ENCODE measurements around the gene GRIN2B. TPM values are rescaled to one million over a fixed set of nuclear protein-coding genes. Genes with fewer than 3 reads are reported as not detected.

Gene GRIN2B
- total RNA-seq, 1 experiment from 2014 or later, result 1.6 TPM

- TF ChIP-seq ZNF232 (CRISPR knock-in tag; IDR thresholded peaks at IDR 0.05) (no peak), PRRX2 (CRISPR knock-in tag; IDR thresholded peaks at IDR 0.05) (no peak), ZNF423 (CRISPR knock-in tag; IDR thresholded peaks at IDR 0.05) (no peak), SP1 (CRISPR knock-in tag; conservative IDR thresholded peaks at IDR 0.05) (no peak), ZNF317 (CRISPR knock-in tag; IDR thresholded peaks at IDR 0.05; ENCODE audit: borderline replicate concordance, low read depth) (no peak), ZSCAN18 (CRISPR knock-in tag; IDR thresholded peaks at IDR 0.05) (no peak), GRHL2 (CRISPR knock-in tag; IDR thresholded peaks at IDR 0.05; ENCODE audit: insufficient replicate concordance, severe bottlenecking) (no peak), FOXP1 (CRISPR knock-in tag; IDR thresholded peaks at IDR 0.05; ENCODE audit: borderline replicate concordance) (no peak), TCF7 (CRISPR knock-in tag; IDR thresholded peaks at IDR 0.05; ENCODE audit: low read depth) (no peak), MXD4 (CRISPR knock-in tag; IDR thresholded peaks at IDR 0.05; ENCODE audit: borderline replicate concordance) (no peak), ESRRA (CRISPR knock-in tag; IDR thresholded peaks at IDR 0.05; ENCODE audit: borderline replicate concordance) (no peak), NR3C1 (CRISPR knock-in tag; conservative IDR thresholded peaks at IDR 0.05; ENCODE audit: low read depth) (no peak), SMAD4 (CRISPR knock-in tag; IDR thresholded peaks at IDR 0.05) (no peak), CREB1 (CRISPR knock-in tag; IDR thresholded peaks at IDR 0.05) (no peak)
- TF ChIP-seq, protein P1, sequence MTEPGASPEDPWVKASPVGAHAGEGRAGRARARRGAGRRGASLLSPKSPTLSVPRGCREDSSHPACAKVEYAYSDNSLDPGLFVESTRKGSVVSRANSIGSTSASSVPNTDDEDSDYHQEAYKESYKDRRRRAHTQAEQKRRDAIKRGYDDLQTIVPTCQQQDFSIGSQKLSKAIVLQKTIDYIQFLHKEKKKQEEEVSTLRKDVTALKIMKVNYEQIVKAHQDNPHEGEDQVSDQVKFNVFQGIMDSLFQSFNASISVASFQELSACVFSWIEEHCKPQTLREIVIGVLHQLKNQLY (CRISPR knock-in tag; IDR thresholded peaks at IDR 0.05), result no peak
- TF ChIP-seq, protein P2, sequence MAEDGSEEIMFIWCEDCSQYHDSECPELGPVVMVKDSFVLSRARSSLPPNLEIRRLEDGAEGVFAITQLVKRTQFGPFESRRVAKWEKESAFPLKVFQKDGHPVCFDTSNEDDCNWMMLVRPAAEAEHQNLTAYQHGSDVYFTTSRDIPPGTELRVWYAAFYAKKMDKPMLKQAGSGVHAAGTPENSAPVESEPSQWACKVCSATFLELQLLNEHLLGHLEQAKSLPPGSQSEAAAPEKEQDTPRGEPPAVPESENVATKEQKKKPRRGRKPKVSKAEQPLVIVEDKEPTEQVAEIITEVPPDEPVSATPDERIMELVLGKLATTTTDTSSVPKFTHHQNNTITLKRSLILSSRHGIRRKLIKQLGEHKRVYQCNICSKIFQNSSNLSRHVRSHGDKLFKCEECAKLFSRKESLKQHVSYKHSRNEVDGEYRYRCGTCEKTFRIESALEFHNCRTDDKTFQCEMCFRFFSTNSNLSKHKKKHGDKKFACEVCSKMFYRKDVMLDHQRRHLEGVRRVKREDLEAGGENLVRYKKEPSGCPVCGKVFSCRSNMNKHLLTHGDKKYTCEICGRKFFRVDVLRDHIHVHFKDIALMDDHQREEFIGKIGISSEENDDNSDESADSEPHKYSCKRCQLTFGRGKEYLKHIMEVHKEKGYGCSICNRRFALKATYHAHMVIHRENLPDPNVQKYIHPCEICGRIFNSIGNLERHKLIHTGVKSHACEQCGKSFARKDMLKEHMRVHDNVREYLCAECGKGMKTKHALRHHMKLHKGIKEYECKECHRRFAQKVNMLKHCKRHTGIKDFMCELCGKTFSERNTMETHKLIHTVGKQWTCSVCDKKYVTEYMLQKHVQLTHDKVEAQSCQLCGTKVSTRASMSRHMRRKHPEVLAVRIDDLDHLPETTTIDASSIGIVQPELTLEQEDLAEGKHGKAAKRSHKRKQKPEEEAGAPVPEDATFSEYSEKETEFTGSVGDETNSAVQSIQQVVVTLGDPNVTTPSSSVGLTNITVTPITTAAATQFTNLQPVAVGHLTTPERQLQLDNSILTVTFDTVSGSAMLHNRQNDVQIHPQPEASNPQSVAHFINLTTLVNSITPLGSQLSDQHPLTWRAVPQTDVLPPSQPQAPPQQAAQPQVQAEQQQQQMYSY (CRISPR knock-in tag; IDR thresholded peaks at IDR 0.05), result no peak
- ChIA-PET CTCF (interaction anchor here (1.3 kb wide), 1 partner anchor 43 kb away, joined by 4 read pairs; no protein-coding TSS in a partner anchor), POLR2A (no interaction called here)
These were observed 43.2 kb upstream of the GRIN2B start for GRCh38 chr12:14024591-14024990.

GRCh38 chr12:14018080-14018479, 36.7 kb upstream of the GRIN2B start:
- ChIA-PET POLR2A (no interaction called here), CTCF (no interaction called here)
- no peaks in the 10 kb centered on the region for H3K36me3 Mint-ChIP-seq
- peaks cover 5% of the 10 kb centered on the region; the same call in 1 of the 2 replicates for H3K27me3 Mint-ChIP-seq (ENCODE audit: low read depth)
- H3K4me3 Mint-ChIP-seq, result no peak overlapping the region
- no peak overlapping the region for H3K27ac Mint-ChIP-seq
- DNase-seq (ENCODE audit: low spot score) (no peak), ATAC-seq (no peak)
- no peaks in the 10 kb centered on the region for H3K4me1 Mint-ChIP-seq
- H3K9me3 Mint-ChIP-seq, result no peaks in the 10 kb centered on the region; the same call in 1 of the 2 replicates
- TF ChIP-seq NR3C1 (CRISPR knock-in tag; conservative IDR thresholded peaks at IDR 0.05; ENCODE audit: low read depth), result no peak
- TF ChIP-seq, protein P3, sequence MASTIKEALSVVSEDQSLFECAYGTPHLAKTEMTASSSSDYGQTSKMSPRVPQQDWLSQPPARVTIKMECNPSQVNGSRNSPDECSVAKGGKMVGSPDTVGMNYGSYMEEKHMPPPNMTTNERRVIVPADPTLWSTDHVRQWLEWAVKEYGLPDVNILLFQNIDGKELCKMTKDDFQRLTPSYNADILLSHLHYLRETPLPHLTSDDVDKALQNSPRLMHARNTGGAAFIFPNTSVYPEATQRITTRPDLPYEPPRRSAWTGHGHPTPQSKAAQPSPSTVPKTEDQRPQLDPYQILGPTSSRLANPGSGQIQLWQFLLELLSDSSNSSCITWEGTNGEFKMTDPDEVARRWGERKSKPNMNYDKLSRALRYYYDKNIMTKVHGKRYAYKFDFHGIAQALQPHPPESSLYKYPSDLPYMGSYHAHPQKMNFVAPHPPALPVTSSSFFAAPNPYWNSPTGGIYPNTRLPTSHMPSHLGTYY (CRISPR knock-in tag; IDR thresholded peaks at IDR 0.05), result no peak
- TF ChIP-seq E2F1 (CRISPR knock-in tag; IDR thresholded peaks at IDR 0.05), result no peak
- no peak for TF ChIP-seq PRRX2 (CRISPR knock-in tag; IDR thresholded peaks at IDR 0.05)
- no peak for TF ChIP-seq NR1H2 (CRISPR knock-in tag; IDR thresholded peaks at IDR 0.05)
- TF ChIP-seq, protein P4, sequence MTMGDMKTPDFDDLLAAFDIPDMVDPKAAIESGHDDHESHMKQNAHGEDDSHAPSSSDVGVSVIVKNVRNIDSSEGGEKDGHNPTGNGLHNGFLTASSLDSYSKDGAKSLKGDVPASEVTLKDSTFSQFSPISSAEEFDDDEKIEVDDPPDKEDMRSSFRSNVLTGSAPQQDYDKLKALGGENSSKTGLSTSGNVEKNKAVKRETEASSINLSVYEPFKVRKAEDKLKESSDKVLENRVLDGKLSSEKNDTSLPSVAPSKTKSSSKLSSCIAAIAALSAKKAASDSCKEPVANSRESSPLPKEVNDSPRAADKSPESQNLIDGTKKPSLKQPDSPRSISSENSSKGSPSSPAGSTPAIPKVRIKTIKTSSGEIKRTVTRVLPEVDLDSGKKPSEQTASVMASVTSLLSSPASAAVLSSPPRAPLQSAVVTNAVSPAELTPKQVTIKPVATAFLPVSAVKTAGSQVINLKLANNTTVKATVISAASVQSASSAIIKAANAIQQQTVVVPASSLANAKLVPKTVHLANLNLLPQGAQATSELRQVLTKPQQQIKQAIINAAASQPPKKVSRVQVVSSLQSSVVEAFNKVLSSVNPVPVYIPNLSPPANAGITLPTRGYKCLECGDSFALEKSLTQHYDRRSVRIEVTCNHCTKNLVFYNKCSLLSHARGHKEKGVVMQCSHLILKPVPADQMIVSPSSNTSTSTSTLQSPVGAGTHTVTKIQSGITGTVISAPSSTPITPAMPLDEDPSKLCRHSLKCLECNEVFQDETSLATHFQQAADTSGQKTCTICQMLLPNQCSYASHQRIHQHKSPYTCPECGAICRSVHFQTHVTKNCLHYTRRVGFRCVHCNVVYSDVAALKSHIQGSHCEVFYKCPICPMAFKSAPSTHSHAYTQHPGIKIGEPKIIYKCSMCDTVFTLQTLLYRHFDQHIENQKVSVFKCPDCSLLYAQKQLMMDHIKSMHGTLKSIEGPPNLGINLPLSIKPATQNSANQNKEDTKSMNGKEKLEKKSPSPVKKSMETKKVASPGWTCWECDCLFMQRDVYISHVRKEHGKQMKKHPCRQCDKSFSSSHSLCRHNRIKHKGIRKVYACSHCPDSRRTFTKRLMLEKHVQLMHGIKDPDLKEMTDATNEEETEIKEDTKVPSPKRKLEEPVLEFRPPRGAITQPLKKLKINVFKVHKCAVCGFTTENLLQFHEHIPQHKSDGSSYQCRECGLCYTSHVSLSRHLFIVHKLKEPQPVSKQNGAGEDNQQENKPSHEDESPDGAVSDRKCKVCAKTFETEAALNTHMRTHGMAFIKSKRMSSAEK (CRISPR knock-in tag; IDR thresholded peaks at IDR 0.05; ENCODE audit: borderline replicate concordance), result no peak

More at GRCh38 chr12:14024591-14024990, 43.2 kb upstream of the GRIN2B start:
- ATAC-seq, result no peak
- H3K9me3 Mint-ChIP-seq, result no peaks in the 10 kb centered on the region
- H3K27me3 Mint-ChIP-seq (ENCODE audit: low read depth), result peaks cover 5% of the 10 kb centered on the region; the same call in 1 of the 2 replicates
- DNase-seq (ENCODE audit: low spot score), result no peak
- H3K27ac Mint-ChIP-seq, result no peak overlapping the region
- H3K4me3 Mint-ChIP-seq, result no peak overlapping the region
- H3K36me3 Mint-ChIP-seq, result no peaks in the 10 kb centered on the region
- no peaks in the 10 kb centered on the region for H3K4me1 Mint-ChIP-seq

Measured in WTC11 (cell line).